Daoy (cell line): ENCODE results near the gene STRAP. TPM values are rescaled to one million over a fixed set of nuclear protein-coding genes. Genes with fewer than 3 reads are reported as not detected.

Experiments used
- DNase-seq: peaks from one replicate; pipeline ENCODE4 v3.0.0-alpha.2; 2015; ENCODE audit warnings: low read depth
- total RNA-seq: library from RNA; depleted of rRNA; stranded (reverse); fragments of >200 nt; shearing (Covaris generic); gene quantifications from 2 replicates; pipeline ENCODE4 v1.2.3, GENCODE V29; 2014; rRNA removed

The STRAP gene
- 116 and 119 TPM in 2 replicates for total RNA-seq

- DNase-seq = peak; percentile 98
Observed at GRCh38 chr12:15882118-15882971, at the start of gene STRAP. Gene STRAP (plus strand): TSS chr12:15882387. CDS start chr12:15882708, 321 bp downstream.

GRCh38 chr12:15834575-15834974 is 47.6 kb upstream of the STRAP start:
- DNase-seq = no peak

GRCh38 chr12:15837141-15837790 is 44.9 kb upstream of the STRAP start:
- no peak for DNase-seq

GRCh38 chr12:15839041-15839440 is 43.1 kb upstream of the STRAP start:
- DNase-seq = no peak

GRCh38 chr12:15839682-15840081 is 42.5 kb upstream of the STRAP start:
- no peak for DNase-seq

GRCh38 chr12:15842108-15842507 is 40.1 kb upstream of the STRAP start:
- DNase-seq = peak; percentile 67

- no peak for DNase-seq
Observed at GRCh38 chr12:15846887-15847286, 35.3 kb upstream of the STRAP start.

GRCh38 chr12:15848606-15849005 is 33.6 kb upstream of the STRAP start:
- DNase-seq = no peak

- no peak for DNase-seq
Observed at GRCh38 chr12:15851045-15851620, 31.1 kb upstream of the STRAP start.

GRCh38 chr12:15851919-15852318 is 30.3 kb upstream of the STRAP start:
- no peak for DNase-seq

GRCh38 chr12:15852383-15852782 is 29.8 kb upstream of the STRAP start:
- no peak for DNase-seq

- DNase-seq = no peak
Observed at GRCh38 chr12:15853877-15854276, 28.3 kb upstream of the STRAP start.

GRCh38 chr12:15854916-15855315 is 27.3 kb upstream of the STRAP start:
- no peak for DNase-seq

GRCh38 chr12:15855646-15856045 is 26.5 kb upstream of the STRAP start:
- DNase-seq = no peak

- DNase-seq = peak; percentile 65
Observed at GRCh38 chr12:15856097-15856982, 25.8 kb upstream of the STRAP start.

- DNase-seq = no peak
Observed at GRCh38 chr12:15858353-15858752, 23.8 kb upstream of the STRAP start.

- DNase-seq = no peak
Observed at GRCh38 chr12:15859116-15859515, 23.1 kb upstream of the STRAP start.

GRCh38 chr12:15861404-15861803 is 20.8 kb upstream of the STRAP start:
- no peak for DNase-seq

- DNase-seq = no peak
Observed at GRCh38 chr12:15862840-15863239, 19.3 kb upstream of the STRAP start.

GRCh38 chr12:15863372-15863771 is 18.8 kb upstream of the STRAP start:
- DNase-seq = peak; percentile 42

- no peak for DNase-seq
Observed at GRCh38 chr12:15863984-15864383, 18.2 kb upstream of the STRAP start.

- DNase-seq = no peak
Observed at GRCh38 chr12:15868186-15868585, 14.0 kb upstream of the STRAP start.
